SJSA1 (cell line): ENCODE data around the gene TLR6. TPM values are rescaled to one million over a fixed set of nuclear protein-coding genes. Genes with fewer than 3 reads are reported as not detected.

Source experiments
- DNase-seq, 2 experiments: peaks; one replicate each; pipeline ENCODE4 v3.0.0-alpha.2; 2015 to 2020; ENCODE audit warnings: low spot score in 2 of 2, low read depth in 1 of 2
- H3K27ac ChIP-seq: fragments of 250-450 bp; sonication (Bioruptor Pico); 2 replicates; pipeline ENCODE4 v1.5.1; 2020; ENCODE audit warnings: mild to moderate bottlenecking, moderate library complexity
- H3K27me3 ChIP-seq: fragments of 250-450 bp; sonication (Bioruptor Pico); replicated peaks from 2 replicates; pipeline ENCODE4 v1.5.1; 2020; ENCODE audit warnings: mild to moderate bottlenecking, moderate library complexity
- H3K36me3 ChIP-seq: fragments of 250-450 bp; sonication (Bioruptor Pico); 2 replicates; pipeline ENCODE4 v1.5.1; 2020; ENCODE audit warnings: mild to moderate bottlenecking
- H3K4me1 ChIP-seq: fragments of 250-450 bp; sonication (Bioruptor Pico); replicated peaks from 2 replicates; pipeline ENCODE4 v1.6.1; 2021; ENCODE audit warnings: mild to moderate bottlenecking
- H3K4me3 ChIP-seq: fragments of 250-450 bp; sonication (Bioruptor Pico); 2 replicates; pipeline ENCODE4 v1.5.1; 2020; ENCODE audit warnings: mild to moderate bottlenecking
- H3K9me3 ChIP-seq: fragments of 250-450 bp; sonication (Bioruptor Pico); replicated peaks from 2 replicates; pipeline ENCODE4 v1.5.1; 2020; ENCODE audit warnings: mild to moderate bottlenecking
- total RNA-seq: library from RNA; depleted of rRNA; stranded (reverse); fragments of >200 nt; shearing (Covaris generic); gene quantifications from 2 replicates; pipeline ENCODE4 v1.2.3, GENCODE V29; 2014

TLR6 gene
- total RNA-seq, 1 experiment from 2014 or later = 1.5 TPM

DNA sequence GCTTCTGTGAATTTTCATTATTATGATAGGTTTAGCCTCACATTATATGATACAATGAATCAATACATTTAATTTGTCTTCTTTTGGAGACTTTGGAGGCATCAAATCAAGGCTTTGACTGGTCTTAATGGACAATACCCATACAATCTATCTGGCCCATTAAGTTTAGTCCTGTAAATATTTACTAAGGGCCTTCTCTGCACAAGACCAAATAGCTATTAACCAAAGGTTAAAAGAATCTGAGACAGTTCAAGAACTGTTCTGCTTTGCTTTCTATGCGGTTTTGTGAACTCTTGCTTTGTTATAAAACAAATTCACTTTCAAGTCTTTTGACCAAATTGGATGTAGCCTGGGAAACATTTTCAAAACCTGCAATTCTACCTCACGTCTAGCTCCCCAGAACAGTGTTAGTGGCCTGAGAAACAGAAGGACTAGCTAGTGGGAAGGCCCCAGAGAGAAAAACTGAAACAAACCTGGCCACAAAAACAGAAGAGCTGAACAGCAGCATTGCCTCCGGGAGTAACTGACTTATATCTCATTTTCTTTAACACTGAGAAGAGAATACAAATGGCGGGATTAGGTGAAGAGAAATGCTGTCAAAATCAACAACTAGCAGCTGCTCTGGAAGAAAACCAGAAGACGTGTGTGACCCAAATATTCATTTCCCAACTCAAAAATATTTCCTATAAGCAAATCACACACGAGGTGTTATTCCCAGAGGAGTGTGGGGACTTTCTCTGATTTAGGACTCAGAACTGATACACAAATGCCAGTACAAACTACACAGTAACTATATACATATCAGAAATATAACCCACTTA, 52.6 kb downstream of the TLR6 start:
- no peak for DNase-seq
- no peaks in the 10 kb centered on the region for H3K27me3 ChIP-seq
- no peak overlapping the region for H3K27ac ChIP-seq
- no peak overlapping the region for H3K4me3 ChIP-seq
- peaks cover 18% of the 10 kb centered on the region; the same call in 1 of the 2 replicates for H3K4me1 ChIP-seq
- no peaks in the 10 kb centered on the region for H3K36me3 ChIP-seq
- no peaks in the 10 kb centered on the region for H3K9me3 ChIP-seq

DNA sequence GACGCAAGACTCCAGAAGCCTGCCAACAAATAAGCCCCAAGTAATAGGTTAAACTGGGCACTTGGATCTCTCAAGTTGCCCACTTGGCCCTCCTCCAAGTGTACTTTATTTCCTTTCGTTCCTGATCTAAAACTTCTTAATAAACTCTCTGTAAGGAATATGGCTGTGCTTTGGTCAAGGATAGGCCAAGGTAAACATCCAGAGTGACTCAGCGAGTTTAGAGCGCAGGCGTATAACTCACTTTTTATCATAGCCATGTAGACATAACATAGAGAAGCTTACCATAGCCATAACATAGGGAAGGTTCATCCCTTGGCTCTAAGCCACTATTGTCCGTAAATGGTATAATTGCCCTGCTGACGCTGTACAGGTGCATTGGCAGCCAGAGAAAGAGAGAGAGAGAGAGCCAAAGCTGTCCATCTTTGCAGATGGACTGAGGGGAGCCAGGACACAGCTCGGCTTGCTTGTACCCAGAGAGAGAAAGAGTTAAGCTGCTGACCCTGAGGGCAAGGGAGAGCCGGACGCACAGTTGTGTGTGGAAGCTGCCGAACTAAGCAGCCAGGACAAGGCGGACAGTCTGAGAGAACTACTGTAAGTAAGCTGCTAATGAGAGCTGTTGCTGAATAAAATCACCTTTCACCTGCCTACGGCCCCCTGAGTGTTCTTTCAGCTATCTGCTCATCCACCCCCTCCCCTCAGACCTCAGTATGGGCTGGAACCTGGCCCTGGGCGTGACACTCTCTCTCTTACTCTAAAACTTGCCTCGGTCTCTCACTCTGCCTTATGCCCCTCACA, 53.9 kb downstream of the TLR6 start:
- Histone ChIP-seq H3K27ac (no peak overlapping the region), H3K36me3 (no peaks in the 10 kb centered on the region), H3K4me3 (no peak overlapping the region), H3K9me3 (no peaks in the 10 kb centered on the region), H3K4me1 (peaks cover 18% of the 10 kb centered on the region; the same call in 1 of the 2 replicates), H3K27me3 (no peaks in the 10 kb centered on the region)
- no peak for DNase-seq

DNA sequence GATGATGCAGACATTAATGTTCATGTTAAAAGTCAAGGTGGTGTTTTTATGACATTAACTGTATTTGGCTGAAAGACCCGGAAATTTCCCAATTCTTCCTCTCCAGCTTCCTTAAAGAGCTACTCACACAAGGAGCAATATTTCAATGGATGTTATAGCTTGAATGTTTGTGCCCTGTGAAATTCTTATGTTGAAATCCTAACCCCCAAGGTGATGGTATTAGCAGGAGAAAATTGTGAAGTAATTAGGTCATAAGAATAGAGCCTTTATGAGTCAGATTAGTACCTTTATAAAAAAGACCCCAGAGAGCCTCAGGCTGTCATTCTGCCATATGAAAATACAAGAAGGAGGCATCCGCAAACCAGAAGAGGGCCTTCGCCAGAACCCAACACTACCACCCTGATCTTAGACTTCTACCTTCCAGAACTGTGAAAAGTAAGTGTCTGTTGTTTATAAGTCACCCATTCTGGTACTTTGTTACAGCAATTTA, 55.6 kb downstream of the TLR6 start:
- no peak overlapping the region for H3K4me3 ChIP-seq
- no peaks in the 10 kb centered on the region for H3K36me3 ChIP-seq
- no peak for DNase-seq
- H3K27ac ChIP-seq = no peak overlapping the region
- no peaks in the 10 kb centered on the region for H3K27me3 ChIP-seq
- no peaks in the 10 kb centered on the region for H3K9me3 ChIP-seq
- H3K4me1 ChIP-seq = peaks cover 16% of the 10 kb centered on the region; the same call in 1 of the 2 replicates

DNA sequence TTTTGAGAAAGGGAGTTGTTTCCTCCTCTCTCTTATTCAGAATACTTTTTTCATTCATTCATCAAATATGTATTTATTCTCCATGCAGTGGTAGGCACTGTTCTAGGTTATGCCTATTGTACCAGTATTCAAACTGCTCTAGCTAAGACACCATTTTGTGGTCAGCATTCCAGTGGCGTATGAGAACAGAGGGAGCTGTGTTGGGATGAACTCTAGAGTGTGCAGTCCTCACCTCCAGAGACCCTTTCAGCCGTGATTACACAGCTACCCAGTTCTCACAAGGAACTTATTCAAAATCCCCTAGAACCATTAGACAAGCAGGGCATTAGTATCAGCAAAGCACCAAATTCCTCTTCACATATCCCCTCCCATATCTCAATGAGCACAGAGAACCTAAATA, 56.3 kb downstream of the TLR6 start:
- no peak overlapping the region for H3K4me3 ChIP-seq
- peaks cover 12% of the 10 kb centered on the region; the same call in 1 of the 2 replicates for H3K4me1 ChIP-seq
- no peaks in the 10 kb centered on the region for H3K36me3 ChIP-seq
- no peak overlapping the region for H3K27ac ChIP-seq
- H3K27me3 ChIP-seq = no peaks in the 10 kb centered on the region
- H3K9me3 ChIP-seq = no peaks in the 10 kb centered on the region
- DNase-seq = no peak

DNA sequence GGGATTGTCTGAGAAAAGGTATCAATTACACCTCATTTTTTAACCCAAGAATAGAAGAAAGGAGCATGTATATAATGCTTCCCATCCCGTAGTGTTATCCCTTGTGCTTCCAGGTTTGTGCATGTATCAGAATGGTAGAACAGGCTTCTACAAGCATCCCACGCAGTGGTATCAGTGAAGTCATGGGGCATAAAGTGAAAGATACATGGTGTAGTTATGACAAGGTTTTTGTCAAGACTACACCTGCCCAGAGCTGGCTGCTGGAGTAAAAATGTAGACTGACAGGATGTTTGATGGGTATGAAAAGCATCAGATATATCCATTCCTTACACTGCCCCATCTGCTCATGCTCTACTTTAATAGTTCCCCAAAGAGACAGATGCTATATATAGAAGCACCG, 61.5 kb downstream of the TLR6 start:
- Histone ChIP-seq H3K4me1 (no peaks in the 10 kb centered on the region), H3K27ac (no peak overlapping the region), H3K36me3 (no peaks in the 10 kb centered on the region), H3K27me3 (no peaks in the 10 kb centered on the region), H3K9me3 (no peaks in the 10 kb centered on the region), H3K4me3 (no peak overlapping the region)
- DNase-seq = no peak

DNA sequence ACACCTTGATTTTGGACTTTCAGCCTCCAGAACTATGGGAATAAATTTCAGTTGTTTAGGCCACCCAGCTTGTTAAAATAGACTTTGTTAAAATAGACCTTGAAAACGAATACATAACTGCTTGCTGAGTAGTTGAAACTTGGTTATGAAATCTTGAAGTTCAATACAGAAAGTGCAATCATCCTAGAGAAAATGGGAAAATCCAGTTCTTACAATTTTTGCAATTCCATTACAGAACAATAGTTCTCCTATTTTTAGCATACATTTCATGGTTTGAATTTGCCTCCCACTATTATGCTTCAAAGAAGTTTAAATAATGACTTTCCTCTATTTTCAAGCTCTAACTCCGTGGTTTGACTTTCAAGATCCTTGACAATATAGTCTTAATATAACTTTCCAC, 62.6 kb downstream of the TLR6 start:
- Histone ChIP-seq H3K9me3 (no peaks in the 10 kb centered on the region), H3K36me3 (no peaks in the 10 kb centered on the region), H3K4me3 (no peak overlapping the region), H3K27ac (no peak overlapping the region), H3K4me1 (no peaks in the 10 kb centered on the region), H3K27me3 (no peaks in the 10 kb centered on the region)
- no peak for DNase-seq

DNA sequence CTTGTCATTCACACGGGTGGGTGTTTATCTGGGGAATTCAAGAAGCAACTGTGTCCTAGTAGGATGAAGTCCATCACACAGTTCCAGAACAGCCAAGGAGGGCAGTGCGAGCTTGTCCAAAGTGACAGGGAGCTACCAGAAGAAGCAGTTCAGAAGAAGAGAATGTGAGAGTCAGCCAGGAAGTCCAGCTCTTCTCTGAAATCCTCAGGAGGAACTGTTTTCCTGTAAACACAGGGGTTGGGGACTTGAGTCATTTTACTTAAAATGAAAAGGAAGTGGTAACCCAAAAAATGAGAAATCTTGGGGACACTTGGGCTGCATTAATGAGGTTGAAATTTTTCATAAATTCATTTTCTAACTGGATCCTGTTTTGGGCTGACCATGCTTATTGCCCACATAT, 65.6 kb downstream of the TLR6 start:
- H3K36me3 ChIP-seq = no peaks in the 10 kb centered on the region
- DNase-seq = no peak
- no peaks in the 10 kb centered on the region for H3K9me3 ChIP-seq
- no peaks in the 10 kb centered on the region for H3K27me3 ChIP-seq
- H3K27ac ChIP-seq = no peak overlapping the region
- H3K4me1 ChIP-seq = no peaks in the 10 kb centered on the region; the same call in 1 of the 2 replicates
- H3K4me3 ChIP-seq = no peak overlapping the region

DNA sequence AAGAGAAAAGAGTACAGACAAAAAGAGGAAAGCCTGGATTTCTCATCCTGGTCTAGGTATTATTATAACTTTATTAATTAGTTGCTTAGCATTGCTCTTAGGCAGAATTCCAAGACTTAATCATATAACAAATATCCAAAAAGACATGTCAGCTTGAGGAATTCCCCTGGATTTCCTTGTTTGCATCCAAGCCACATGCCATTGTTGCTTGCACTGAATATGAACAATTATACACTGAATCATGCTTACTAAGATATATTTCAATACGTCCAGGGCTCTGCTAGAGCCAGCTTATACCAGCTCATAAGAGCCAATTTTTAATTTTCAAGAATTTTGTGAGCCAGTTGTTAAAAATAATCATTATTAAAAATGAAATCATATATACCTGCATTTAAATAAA, 68.3 kb downstream of the TLR6 start:
- Histone ChIP-seq H3K27ac (no peak overlapping the region), H3K27me3 (no peaks in the 10 kb centered on the region), H3K36me3 (no peaks in the 10 kb centered on the region), H3K9me3 (no peaks in the 10 kb centered on the region), H3K4me1 (no peaks in the 10 kb centered on the region; the same call in 1 of the 2 replicates), H3K4me3 (no peak overlapping the region)
- peak in 1 of 2 experiments; percentile 9 for DNase-seq

DNA sequence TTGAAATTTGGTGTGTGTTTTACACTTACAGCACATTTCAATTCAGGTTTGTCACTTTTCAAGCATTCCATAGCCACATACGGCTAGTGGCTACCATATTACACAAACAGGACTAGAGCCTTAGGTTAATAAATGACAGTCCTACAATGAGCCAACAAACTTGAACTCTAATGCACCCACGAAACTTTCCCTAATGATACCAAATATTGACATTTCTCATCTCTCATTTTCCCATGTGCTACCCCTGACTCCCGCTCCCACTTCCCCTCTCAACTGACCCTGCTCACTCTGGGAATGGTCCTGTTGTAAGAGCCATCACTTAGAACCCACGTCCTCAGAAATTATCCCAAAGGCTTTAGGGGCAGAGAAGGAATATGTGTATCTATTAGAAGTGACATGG, 68.9 kb downstream of the TLR6 start:
- no peaks in the 10 kb centered on the region for H3K9me3 ChIP-seq
- H3K4me1 ChIP-seq = no peaks in the 10 kb centered on the region; the same call in 1 of the 2 replicates
- DNase-seq = no peak
- H3K27ac ChIP-seq = no peak overlapping the region
- H3K36me3 ChIP-seq = no peaks in the 10 kb centered on the region
- H3K4me3 ChIP-seq = no peak overlapping the region
- no peaks in the 10 kb centered on the region for H3K27me3 ChIP-seq

DNA sequence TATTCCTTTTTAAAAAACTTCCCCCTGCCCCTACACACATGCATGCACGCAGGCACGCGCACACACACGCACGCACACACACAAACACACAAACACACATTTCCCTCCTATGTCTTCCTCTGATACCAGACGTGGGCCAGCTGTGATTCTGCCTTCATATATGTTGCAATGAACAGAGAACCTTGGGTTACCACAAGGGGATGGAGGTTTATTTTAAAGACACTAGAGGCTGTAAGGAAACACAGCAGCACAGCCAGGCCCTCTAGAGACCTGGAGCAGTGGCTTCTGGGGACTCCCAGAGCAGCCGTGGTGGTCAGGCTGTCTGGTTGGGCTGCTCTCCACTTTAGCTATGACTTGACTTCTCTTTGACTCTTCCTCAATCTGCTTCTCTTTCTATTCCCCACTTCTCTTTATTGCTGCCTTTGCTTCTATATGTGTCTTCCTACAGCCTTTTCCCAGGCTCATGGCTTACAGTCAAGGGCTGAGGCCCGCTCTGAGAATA, 70.7 kb downstream of the TLR6 start:
- DNase-seq = no peak
- Histone ChIP-seq H3K9me3 (no peaks in the 10 kb centered on the region), H3K27ac (no peak overlapping the region), H3K4me1 (no peaks in the 10 kb centered on the region; the same call in 1 of the 2 replicates), H3K27me3 (no peaks in the 10 kb centered on the region), H3K4me3 (no peak overlapping the region), H3K36me3 (no peaks in the 10 kb centered on the region)

DNA sequence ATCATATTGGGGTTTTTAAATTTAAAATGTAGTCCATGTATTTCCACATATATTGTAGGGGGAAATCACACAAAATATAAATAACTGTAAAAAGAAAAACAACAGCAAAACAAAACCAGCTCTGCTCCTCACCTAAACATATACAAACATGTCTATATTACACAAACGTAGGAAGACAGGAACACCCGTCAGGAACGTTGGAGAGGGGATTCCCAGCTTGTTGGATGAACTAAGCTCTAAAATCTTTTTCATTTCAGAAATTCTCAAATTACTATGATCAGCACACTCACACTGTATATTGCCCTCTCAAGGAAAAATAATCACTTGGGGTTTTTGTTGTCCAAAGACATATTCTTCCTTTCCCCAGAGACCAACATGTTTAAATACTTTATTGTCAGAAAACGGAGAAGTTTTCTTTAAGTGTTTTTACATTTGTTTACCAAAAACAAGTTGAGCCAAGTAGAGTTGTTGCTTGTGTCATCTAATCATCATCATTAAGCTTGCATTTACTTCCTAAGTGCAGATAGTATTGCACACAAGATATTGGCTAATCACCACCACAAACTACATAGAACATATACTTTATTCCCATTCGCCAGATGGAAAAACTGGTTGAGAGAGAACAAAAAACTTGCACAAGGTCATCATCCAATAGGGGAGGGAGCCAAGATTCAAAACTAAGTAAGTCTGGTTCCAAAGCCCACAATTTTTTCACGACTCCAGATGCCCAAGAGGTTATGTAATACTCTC, 71.4 kb downstream of the TLR6 start:
- H3K4me3 ChIP-seq = no peak overlapping the region
- no peaks in the 10 kb centered on the region for H3K9me3 ChIP-seq
- H3K27me3 ChIP-seq = no peaks in the 10 kb centered on the region
- H3K36me3 ChIP-seq = no peaks in the 10 kb centered on the region
- DNase-seq = no peak
- no peaks in the 10 kb centered on the region; the same call in 1 of the 2 replicates for H3K4me1 ChIP-seq
- no peak overlapping the region for H3K27ac ChIP-seq

DNA sequence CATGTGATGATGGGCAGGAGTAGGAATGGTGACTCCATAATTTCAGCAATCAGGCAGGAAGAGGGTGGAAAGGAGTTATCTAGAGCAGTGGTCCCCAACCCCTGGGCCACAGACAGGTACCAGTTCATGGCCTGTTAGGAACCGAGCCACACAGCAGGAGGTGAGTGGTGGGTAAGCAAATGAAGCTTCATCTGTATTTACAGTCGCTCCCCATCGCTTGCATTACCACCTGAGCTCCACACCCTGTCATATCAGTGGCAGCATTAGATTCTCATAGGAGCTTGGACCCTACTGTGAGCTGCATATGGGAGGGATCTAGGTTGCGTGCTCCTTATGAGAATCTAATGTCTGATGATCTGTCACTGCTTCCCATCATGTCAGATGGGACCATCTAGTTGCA, 72.5 kb downstream of the TLR6 start:
- DNase-seq = no peak

DNA sequence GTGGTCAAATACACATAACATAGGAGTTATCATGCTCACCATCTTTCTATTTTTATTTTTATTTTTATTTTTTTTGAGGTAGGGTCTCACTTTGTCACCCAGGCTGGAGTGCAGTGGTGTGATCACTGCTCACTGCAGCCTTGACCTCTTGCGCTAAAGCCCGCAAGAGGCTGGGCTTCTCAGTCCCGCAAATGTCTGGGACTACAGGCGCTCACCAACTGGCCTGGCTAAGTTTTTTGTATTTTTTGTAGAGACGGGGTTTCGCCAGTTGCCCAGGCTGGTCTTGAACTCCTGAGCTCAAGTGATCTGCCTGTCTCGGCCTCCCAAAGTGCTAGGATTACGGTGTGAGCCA, 73.5 kb downstream of the TLR6 start:
- H3K4me3 ChIP-seq = no peak overlapping the region
- no peak for DNase-seq
- no peaks in the 10 kb centered on the region for H3K36me3 ChIP-seq
- H3K9me3 ChIP-seq = no peaks in the 10 kb centered on the region
- H3K4me1 ChIP-seq = no peaks in the 10 kb centered on the region; the same call in 1 of the 2 replicates
- no peaks in the 10 kb centered on the region for H3K27me3 ChIP-seq
- no peak overlapping the region for H3K27ac ChIP-seq

More for the DNA sequence above, 72.5 kb downstream of the TLR6 start:
- Histone ChIP-seq H3K36me3 (no peaks in the 10 kb centered on the region), H3K9me3 (no peaks in the 10 kb centered on the region), H3K4me1 (no peaks in the 10 kb centered on the region; the same call in 1 of the 2 replicates), H3K27ac (no peak overlapping the region), H3K4me3 (no peak overlapping the region), H3K27me3 (no peaks in the 10 kb centered on the region)
